Choroid plexus epithelial cell (primary cell): ENCODE data around the gene CHAC2.
"Not testable (repeated sequence)": the region's sequence is repeated elsewhere in the genome, so short reads cannot be mapped to it uniquely, and the experiment has no call there.

Experiments
- DNase-seq: peaks from one replicate; pipeline ENCODE4 v3.0.0-alpha.2; 2010; ENCODE audit warnings: low read depth
- H3K4me3 ChIP-seq: 2 replicates; pipeline ENCODE4 v1.5.1; 2011; ENCODE audit warnings: low read depth, mild to moderate bottlenecking, control low read depth, low read length, moderate library complexity
- TF ChIP-seq, protein P1 (sequence below): conservative IDR thresholded peaks from 2 replicates; pipeline ENCODE4 v1.5.1; 2011; ENCODE audit warnings: low read depth, mild to moderate bottlenecking, control low read depth, inconsistent platforms, low read length, moderate library complexity

The CHAC2 gene

DNA sequence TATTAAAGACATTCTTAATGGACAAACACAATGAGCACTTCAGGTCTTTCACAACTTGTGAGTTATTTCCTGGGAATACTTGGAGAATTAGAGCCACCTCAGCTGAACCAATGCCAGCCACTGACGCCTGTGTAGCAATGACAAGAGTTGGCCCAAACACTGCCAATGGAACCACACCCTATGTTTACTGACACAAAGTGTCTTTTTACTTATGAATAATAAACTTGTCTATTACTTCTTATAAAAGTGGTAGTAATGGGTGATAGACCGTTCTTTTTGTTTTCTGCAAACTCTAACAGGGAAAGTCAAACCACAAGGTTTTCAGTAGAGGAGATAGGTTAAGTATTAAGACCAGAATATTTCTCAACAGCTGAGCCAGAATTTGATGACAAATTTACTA lies 12.5 kb upstream of the CHAC2 start:
- TF ChIP-seq, protein P1, sequence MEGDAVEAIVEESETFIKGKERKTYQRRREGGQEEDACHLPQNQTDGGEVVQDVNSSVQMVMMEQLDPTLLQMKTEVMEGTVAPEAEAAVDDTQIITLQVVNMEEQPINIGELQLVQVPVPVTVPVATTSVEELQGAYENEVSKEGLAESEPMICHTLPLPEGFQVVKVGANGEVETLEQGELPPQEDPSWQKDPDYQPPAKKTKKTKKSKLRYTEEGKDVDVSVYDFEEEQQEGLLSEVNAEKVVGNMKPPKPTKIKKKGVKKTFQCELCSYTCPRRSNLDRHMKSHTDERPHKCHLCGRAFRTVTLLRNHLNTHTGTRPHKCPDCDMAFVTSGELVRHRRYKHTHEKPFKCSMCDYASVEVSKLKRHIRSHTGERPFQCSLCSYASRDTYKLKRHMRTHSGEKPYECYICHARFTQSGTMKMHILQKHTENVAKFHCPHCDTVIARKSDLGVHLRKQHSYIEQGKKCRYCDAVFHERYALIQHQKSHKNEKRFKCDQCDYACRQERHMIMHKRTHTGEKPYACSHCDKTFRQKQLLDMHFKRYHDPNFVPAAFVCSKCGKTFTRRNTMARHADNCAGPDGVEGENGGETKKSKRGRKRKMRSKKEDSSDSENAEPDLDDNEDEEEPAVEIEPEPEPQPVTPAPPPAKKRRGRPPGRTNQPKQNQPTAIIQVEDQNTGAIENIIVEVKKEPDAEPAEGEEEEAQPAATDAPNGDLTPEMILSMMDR, result no peak
- no peak for DNase-seq
- no peak overlapping the region for H3K4me3 ChIP-seq

DNA sequence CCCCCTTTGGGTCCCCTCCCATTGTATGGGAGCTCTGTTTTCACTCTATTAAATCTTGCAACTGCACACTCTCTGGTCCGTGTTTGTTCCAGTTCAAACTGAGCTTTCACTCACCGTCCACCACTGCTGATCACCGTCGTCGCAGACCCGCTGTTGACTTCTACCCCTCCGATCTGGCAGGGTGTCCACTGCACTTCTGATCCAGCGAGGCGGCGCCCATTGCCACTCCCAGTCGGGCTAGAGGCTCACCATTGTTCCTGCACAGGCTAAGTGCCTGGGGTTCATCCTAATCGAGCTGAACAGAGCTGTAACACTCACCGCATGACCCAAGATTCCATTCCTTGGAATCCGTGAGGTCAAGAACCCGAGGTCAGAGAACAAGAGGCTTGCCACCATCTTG lies 11.0 kb upstream of the CHAC2 start:
- H3K4me3 ChIP-seq, result no peak overlapping the region
- TF ChIP-seq, protein P1, result no peak
- no peak for DNase-seq

DNA sequence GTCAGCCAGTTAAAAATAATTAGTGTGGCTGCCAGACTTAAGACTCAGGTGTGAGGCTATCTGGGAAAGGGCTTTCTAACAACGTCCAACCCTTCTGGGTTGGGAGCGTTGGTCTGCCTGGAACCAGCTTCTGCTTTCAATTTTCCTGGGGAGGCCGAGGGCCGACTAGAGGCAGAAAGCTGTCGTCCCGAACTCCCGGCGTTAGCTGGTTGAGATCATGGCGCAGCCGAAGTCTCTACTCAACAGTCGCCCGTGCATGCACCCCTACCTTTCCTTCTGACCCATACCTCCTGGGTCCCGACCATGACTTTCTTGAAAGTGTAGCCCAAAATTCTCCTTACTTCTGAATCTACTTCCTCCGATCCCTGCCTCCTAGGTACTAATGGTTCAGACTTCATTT lies 10.4 kb upstream of the CHAC2 start:
- not testable (repeated sequence) for H3K4me3 ChIP-seq, DNase-seq

DNA sequence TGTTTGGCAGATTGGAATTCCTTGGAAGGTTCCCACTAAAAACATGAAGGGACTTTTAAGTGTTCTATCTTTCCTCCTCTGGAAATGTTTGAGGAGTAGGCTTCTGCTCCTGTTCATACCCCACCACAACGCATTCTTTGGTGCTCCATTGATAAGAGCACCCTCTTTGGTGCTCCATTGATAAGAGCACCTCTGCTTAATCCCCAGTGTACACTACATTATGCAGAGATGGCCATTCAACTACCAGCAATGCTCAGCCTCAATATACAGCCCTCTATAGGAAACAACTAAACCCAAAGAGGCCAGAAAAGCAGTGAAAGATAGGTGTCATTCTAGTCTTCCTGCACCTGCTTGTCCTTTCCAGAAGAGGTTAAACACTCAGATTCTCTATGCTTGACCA lies 1.8 kb upstream of the CHAC2 start:
- H3K4me3 ChIP-seq, result no peak overlapping the region
- TF ChIP-seq, protein P1, result no peak
- no peak for DNase-seq

DNA sequence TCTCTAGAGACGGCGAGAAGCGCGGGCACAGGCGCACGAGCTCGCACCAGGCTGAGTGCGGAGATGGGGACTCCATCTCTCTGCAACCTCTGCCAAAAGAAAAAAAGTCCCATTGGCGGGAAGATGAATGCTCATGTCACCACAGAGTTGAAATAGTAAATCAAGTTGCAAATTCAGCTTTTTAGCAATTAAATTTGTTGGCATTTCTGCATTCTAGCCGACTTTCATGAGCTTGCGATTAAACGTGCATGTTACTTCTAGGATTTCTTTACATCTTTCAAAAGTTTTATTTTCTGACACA lies 588 bp downstream of the CHAC2 start:
- DNase-seq, result no peak
- peak overlapping the region; percentile 81 for H3K4me3 ChIP-seq
- TF ChIP-seq, protein P1, result no peak

DNA sequence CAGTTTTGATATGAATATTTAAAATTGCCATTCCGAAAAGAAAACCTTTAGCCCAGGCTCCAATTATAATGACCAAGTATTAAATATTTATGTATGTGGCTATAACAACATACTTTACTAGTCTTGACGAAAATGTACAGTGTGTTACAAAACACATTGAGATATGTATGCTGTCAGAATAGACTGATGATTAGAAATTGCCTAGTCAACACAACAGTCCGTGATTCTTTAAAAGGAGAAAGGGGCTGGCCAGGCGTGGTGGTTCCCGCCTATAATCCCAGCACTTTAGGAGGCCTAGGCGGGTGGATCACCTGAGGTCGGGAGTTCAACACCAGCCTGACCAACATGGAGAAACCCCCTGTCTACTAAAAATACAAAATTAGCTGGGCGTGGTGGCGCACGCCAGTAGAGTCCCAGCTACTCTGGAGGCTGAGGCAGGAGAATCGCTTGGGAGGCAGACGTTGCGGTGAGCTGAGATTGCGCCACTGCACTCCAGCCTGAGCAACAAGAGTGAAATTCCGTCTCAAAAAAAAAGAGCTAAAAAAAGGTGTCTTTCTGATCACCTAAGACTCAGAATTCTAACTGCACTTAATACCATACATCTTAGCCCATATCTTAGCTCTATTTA lies 1.8 kb downstream of the CHAC2 start:
- H3K4me3 ChIP-seq, result no peak overlapping the region
- TF ChIP-seq, protein P1, result no peak
- no peak for DNase-seq

DNA sequence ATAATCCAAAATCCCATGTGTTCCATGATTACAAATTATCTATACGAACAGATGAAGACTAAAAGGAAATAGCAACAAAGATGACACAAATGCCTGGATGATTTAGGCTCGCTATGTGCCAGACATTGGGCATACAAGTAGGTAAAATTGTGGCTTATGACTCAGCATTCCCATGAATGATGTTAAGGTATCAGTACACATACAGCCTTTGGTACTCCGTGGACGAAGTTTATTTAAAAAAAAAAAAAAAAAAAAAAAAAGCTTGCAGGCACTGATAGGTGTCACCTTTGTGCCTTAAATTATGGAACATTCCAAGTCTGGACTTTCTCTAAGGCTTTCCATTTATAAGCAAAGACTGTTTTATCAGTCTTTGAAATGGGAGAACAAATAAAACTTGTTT lies 2.7 kb downstream of the CHAC2 start:
- TF ChIP-seq, protein P1, result no peak
- DNase-seq, result no peak
- no peak overlapping the region for H3K4me3 ChIP-seq

DNA sequence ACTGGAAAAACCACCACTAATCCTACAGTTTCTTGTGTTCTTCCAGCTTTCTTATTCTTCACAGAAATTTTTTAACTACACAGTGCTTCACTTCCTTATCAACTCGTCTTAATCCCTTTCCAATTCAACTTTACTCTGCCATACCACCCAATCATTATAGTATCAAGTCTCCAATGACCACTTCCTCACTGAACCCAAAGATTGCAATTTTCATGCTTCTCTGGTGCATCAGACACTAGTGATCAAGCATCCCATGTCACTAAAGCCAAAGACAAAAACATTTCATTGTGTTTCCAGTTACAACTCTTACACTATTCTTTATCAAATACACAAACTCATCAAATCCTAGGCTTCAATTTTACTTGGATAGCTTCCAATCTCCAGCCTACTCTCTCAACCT lies 9.5 kb downstream of the CHAC2 start:
- no peak for DNase-seq
- TF ChIP-seq, protein P1, result no peak
- no peak overlapping the region for H3K4me3 ChIP-seq
